HCT116 (cell line): ENCODE data around the gene PEAK3. TPM values are rescaled to one million over a fixed set of nuclear protein-coding genes. Genes with fewer than 3 reads are reported as not detected.

Source experiments
- ATAC-seq: fragments of 200-7000 bp; cut with Tn5 transposase; 2 replicates; pipeline ENCODE4 v1.9.1; 2020; ENCODE audit warnings: mild to moderate bottlenecking, moderate library complexity
- BruUV-seq: library from RNA; stranded (reverse); fragments of 400-500 nt; replicated peaks from 2 replicates; lab custom pipeline; 2021; lab: Mats Ljungman, UMichigan
- CTCF ChIA-PET: fragments of 300-600 bp; sonication (Branson Sonifier 250); formaldehyde crosslinking; loops from one replicate; lab custom pipeline; 2021; ENCODE audit warnings: antibody characterized with exemption; lab: Charles Lee
- POLR2A ChIA-PET: fragments of 300-600, 350-600 bp; sonication (Branson Sonifier 250); formaldehyde crosslinking; loops from one replicate; lab custom pipeline; 2021; ENCODE audit warnings: antibody characterized with exemption; lab: Charles Lee
- RAD21 ChIA-PET, 2 experiments: fragments of 300-600 bp; sonication (Branson Sonifier 250); formaldehyde crosslinking; loops; one replicate each; lab custom pipeline; 2023; ENCODE audit warnings: low total read pairs in 2 of 2; ENCODE audit not compliant: uncharacterized antibody in 2 of 2, unreplicated experiment in 2 of 2, low non-redundant PET in 1 of 2; lab: Charles Lee
- DNase-seq: peaks from one replicate; pipeline ENCODE4 v3.0.0-alpha.2; 2010; ENCODE audit warnings: low read depth, low spot score
- H2AFZ ChIP-seq: fragments of 200-600 bp; shearing (Covaris generic), sonication (generic); 2 replicates; pipeline ENCODE4 v1.6.1; 2017; ENCODE audit warnings: low read depth, mixed run types, mixed read lengths, antibody characterized with exemption, low read length; ENCODE audit not compliant: poor library complexity, severe bottlenecking
- H3K27ac ChIP-seq: 2 replicates; pipeline ENCODE4 v1.5.1; 2012; ENCODE audit warnings: low read depth, low read length
- H3K27me3 ChIP-seq: fragments of 200-600 bp; sonication (generic); 2 replicates; pipeline ENCODE4 v1.6.1; 2016; ENCODE audit warnings: mixed run types, low read length, mixed read lengths; ENCODE audit not compliant: insufficient read depth
- H3K36me3 ChIP-seq, 2 experiments: fragments of 200-500 bp in 1 of 2; fragments of 200-600 bp in 1 of 2; sonication (Bioruptor generic) in 1 of 2; sonication (generic) in 1 of 2; 2 replicates each; pipeline versions ENCODE4 v1.5.1 to v1.6.1; 2014 to 2016; ENCODE audit warnings: low read length in 2 of 2, inconsistent platforms in 1 of 2, mixed read lengths in 1 of 2, mixed run types in 1 of 2; ENCODE audit not compliant: insufficient read depth in 2 of 2, control insufficient read depth in 1 of 2
- H3K4me1 ChIP-seq, 2 experiments: fragments of 200-600 bp in 1 of 2; sonication (generic) in 1 of 2; 2 replicates each; pipeline versions ENCODE4 v1.5.1 to v1.6.1; 2012 to 2017; ENCODE audit warnings: low read length in 2 of 2, inconsistent platforms in 1 of 2, mild to moderate bottlenecking in 1 of 2, mixed read lengths in 1 of 2, mixed run types in 1 of 2, moderate library complexity in 1 of 2; ENCODE audit not compliant: insufficient read depth in 2 of 2, control insufficient read depth in 1 of 2
- H3K4me2 ChIP-seq: fragments of 200-600 bp; sonication (generic); 2 replicates; pipeline ENCODE4 v1.6.1; 2017; ENCODE audit warnings: mixed run types, low read length, mixed read lengths
- H3K4me3 ChIP-seq, 2 experiments: fragments of 200-600 bp in 1 of 2; sonication (generic) in 1 of 2; replicated peaks in 1 of 2; 2 replicates each; pipeline ENCODE4 v1.5.1; 2011 to 2016; ENCODE audit warnings: low read length in 2 of 2, control low read depth in 1 of 2, low read depth in 1 of 2, mild to moderate bottlenecking in 1 of 2, mixed read lengths in 1 of 2, mixed run types in 1 of 2
- H3K79me2 ChIP-seq: fragments of 200-600 bp; sonication (generic); 2 replicates; pipeline ENCODE4 v1.6.1; 2017; ENCODE audit warnings: mild to moderate bottlenecking, mixed run types, low read length, moderate library complexity, mixed read lengths; ENCODE audit not compliant: insufficient read depth
- H3K9ac ChIP-seq: fragments of 200-600 bp; sonication (generic); 2 replicates; pipeline ENCODE4 v1.6.1; 2016; ENCODE audit warnings: low read length, mixed read lengths
- H3K9me2 ChIP-seq: fragments of 200-600 bp; sonication (generic), shearing (Covaris generic); 2 replicates; pipeline ENCODE4 v1.6.1; 2017; ENCODE audit warnings: mixed run types, mild to moderate bottlenecking, moderate library complexity; ENCODE audit not compliant: insufficient read depth
- H3K9me3 ChIP-seq, 2 experiments: fragments of 200-500 bp in 1 of 2; fragments of 200-600 bp in 1 of 2; sonication (Bioruptor generic) in 1 of 2; sonication (generic) in 1 of 2; 2 replicates each; pipeline ENCODE4 v1.6.1; 2014 to 2017; ENCODE audit warnings: low read length in 2 of 2, mixed read lengths in 2 of 2, inconsistent platforms in 1 of 2, low read depth in 1 of 2, mild to moderate bottlenecking in 1 of 2, mixed run types in 1 of 2, moderate library complexity in 1 of 2; ENCODE audit not compliant: control insufficient read depth in 1 of 2, insufficient read depth in 1 of 2
- H4K20me1 ChIP-seq: fragments of 200-600 bp; sonication (generic), shearing (Covaris generic); 2 replicates; pipeline ENCODE4 v1.6.1; 2017; ENCODE audit warnings: mixed run types, mild to moderate bottlenecking, moderate library complexity; ENCODE audit not compliant: insufficient read depth
- CBX3 ChIP-seq: IDR thresholded peaks from 2 replicates; pipeline ENCODE4 v1.6.1; 2012; ENCODE audit warnings: low read depth
- CEBPB ChIP-seq: IDR thresholded peaks from 2 replicates; pipeline ENCODE4 v1.6.1; 2012; ENCODE audit warnings: low read depth
- POLR2A ChIP-seq: IDR thresholded peaks from 2 replicates; pipeline ENCODE4 v1.7.0; 2011; ENCODE audit warnings: borderline replicate concordance; ENCODE audit not compliant: insufficient read depth, insufficient read length; ENCODE audit errors: extremely low read depth
- RAD21 ChIP-seq: IDR thresholded peaks from 2 replicates; pipeline ENCODE4 v1.6.1; 2012; ENCODE audit warnings: low read depth, mild to moderate bottlenecking
- REST ChIP-seq: IDR thresholded peaks from 2 replicates; pipeline ENCODE4 v1.6.1; 2012; ENCODE audit warnings: low read depth
- TCF7L2 ChIP-seq: IDR thresholded peaks from 2 replicates; pipeline ENCODE4 v1.7.0; 2011; ENCODE audit warnings: borderline replicate concordance, inconsistent platforms; ENCODE audit not compliant: insufficient read depth, insufficient read length; ENCODE audit errors: extremely low read depth
- ZFX ChIP-seq: fragments of 450-650 bp; IDR thresholded peaks from 2 replicates; pipeline ENCODE4 v1.6.1; 2017
- intact Hi-C: fragments of 100-400 bp; cut with micrococcal nuclease; formaldehyde crosslinking; loops from 2 replicates; pipeline ENCODE4 v1.10.0; 2022
- total RNA-seq: library from RNA; stranded (reverse); gene quantifications from one replicate; pipeline ENCODE4 v1.2.1, GENCODE V29; 2021; ENCODE audit not compliant: unreplicated experiment
- TF ChIP-seq, protein P1 (sequence below): IDR thresholded peaks from 2 replicates; pipeline ENCODE4 v1.6.1; 2011; ENCODE audit warnings: mild to moderate bottlenecking, low read length, moderate library complexity; ENCODE audit not compliant: insufficient replicate concordance; ENCODE audit errors: extremely low read depth

PEAK3 gene
- total RNA-seq, 1 experiment from 2014 or later = not detected

- Histone ChIP-seq H4K20me1 (no peaks in the 10 kb centered on the region), H3K4me1 (no peaks in the 10 kb centered on the region; a peak in 1 of 4 replicates), H2AFZ (no peak within 1 kb of the TSS), H3K9me3 (no peaks in the 10 kb centered on the region), H3K79me2 (no peaks in the 10 kb centered on the region), H3K9me2 (no peaks in the 10 kb centered on the region), H3K27me3 (no peaks in the 10 kb centered on the region), H3K4me2 (no peak within 1 kb of the TSS), H3K4me3 (no peak within 1 kb of the TSS), H3K36me3 (no peaks in the 10 kb centered on the region), H3K9ac (no peak within 1 kb of the TSS), H3K27ac (no peak within 1 kb of the TSS)
- ChIA-PET CTCF (no interaction called here), POLR2A (no interaction called here), RAD21 (no interaction called here)
- no peak for TF ChIP-seq CEBPB
- TF ChIP-seq POLR2A = no peak
- no peak for TF ChIP-seq TCF7L2
- TF ChIP-seq, protein P1, sequence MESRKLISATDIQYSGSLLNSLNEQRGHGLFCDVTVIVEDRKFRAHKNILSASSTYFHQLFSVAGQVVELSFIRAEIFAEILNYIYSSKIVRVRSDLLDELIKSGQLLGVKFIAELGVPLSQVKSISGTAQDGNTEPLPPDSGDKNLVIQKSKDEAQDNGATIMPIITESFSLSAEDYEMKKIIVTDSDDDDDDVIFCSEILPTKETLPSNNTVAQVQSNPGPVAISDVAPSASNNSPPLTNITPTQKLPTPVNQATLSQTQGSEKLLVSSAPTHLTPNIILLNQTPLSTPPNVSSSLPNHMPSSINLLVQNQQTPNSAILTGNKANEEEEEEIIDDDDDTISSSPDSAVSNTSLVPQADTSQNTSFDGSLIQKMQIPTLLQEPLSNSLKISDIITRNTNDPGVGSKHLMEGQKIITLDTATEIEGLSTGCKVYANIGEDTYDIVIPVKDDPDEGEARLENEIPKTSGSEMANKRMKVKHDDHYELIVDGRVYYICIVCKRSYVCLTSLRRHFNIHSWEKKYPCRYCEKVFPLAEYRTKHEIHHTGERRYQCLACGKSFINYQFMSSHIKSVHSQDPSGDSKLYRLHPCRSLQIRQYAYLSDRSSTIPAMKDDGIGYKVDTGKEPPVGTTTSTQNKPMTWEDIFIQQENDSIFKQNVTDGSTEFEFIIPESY = no peak
- TF ChIP-seq RAD21 = no peak
- no peak for TF ChIP-seq CBX3
- no peak for TF ChIP-seq REST
- TF ChIP-seq ZFX = no peak
- no TSS peak for BruUV-seq
- intact Hi-C loops = no loop called here
- ATAC-seq = no peak
- DNase-seq = no peak
Measured at GRCh38 chr19:2255982-2256685, 25.8 kb downstream of the PEAK3 start, which contains the start of gene JSRP1. Gene JSRP1, minus strand, starts transcription at chr19:2256417. Its CDS starts 1,103 bp downstream, at chr19:2255314.
